Hematopoietic multipotent progenitor cell treated with erythropoietin and hydrocortisone succinate and interleukin-3 and kit ligand, for 17 days (in vitro differentiated cells): ENCODE measurements around the gene DCAF7.

Experiments
- DNase-seq: peaks from one replicate; pipeline ENCODE4 v3.0.0-alpha.2; 2015; ENCODE audit warnings: low spot score

DCAF7 gene, protein sequence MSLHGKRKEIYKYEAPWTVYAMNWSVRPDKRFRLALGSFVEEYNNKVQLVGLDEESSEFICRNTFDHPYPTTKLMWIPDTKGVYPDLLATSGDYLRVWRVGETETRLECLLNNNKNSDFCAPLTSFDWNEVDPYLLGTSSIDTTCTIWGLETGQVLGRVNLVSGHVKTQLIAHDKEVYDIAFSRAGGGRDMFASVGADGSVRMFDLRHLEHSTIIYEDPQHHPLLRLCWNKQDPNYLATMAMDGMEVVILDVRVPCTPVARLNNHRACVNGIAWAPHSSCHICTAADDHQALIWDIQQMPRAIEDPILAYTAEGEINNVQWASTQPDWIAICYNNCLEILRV

DNA sequence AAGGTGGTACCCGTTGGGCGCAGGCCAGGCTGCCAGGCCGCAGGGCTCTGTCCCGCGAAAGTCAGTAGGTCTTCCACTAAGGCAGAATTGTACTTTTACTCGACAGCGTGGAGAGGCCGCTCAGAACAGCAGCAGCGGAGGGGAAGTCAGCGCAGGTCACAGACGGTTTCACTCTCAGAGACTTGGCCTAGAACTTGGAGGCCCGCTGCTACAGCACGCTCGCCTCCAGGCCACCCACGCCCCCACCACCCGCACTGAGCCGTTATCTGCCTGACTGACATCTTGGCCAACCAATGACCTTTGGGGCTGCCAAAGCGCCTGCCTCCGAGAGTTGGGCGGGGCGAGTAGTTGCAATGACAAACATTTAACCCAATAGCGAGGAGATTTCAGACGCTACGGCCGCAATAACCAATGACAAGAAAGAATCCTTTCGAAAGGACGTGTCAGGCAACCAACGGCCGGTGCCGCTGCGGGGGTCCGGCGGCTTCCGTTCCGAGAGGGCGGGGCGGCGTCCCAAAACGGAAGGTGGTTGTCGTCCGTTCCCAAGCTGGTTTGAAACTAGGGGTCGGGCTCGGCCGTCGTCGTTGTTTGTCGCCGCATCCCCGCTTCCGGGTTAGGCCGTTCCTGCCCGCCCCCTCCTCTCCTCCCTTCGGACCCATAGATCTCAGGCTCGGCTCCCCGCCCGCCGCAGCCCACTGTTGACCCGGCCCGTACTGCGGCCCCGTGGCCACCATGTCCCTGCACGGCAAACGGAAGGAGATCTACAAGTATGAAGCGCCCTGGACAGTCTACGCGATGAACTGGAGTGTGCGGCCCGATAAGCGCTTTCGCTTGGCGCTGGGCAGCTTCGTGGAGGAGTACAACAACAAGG lies at the start of gene DCAF7:
TSS of gene DCAF7 (plus strand) at position 532 of the 871 bp plus-strand sequence. CDS start at position 733, 201 bp downstream.
- peak; percentile 100 for DNase-seq

DNA sequence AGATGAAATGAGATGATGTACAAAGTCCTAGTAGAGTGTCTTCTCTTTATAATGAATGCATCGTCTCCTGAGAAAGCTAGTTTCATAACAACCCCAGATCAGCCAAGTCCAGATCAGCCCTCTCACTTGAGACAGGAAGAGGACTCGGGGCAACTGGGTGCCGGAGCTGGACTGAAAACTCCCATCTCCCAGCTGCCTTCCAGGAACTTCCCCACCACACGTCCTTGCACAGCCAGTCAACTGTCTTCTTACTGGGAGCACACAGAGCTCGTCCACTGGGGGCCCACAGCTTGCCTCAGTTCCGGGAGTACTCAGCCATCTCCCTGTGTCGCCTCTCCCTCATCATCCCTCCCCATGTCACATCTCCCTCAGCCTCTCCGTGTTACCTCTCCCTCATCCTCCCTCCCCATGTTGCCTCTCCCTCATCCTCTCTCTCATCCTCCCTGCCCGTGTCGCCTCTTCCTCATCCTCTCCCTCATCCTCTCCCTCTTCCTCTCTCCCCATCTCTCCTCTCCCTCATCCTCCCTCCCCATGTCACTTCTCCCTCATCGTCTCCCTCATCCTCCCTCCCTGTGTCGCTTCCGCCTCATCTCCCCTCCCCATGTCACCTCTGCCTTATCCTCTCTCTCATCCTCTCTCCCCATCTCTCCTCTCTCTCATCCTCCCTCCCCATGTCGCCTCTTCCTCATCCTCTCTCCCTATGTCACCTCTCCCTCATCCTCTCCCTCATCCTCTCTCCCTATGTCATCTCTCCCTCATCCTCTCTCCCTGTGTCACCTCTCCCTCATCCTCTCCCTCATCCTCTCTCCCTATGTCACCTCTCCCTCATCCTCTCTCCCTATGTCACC lies 49.5 kb upstream of the DCAF7 start:
- DNase-seq = no peak

DNA sequence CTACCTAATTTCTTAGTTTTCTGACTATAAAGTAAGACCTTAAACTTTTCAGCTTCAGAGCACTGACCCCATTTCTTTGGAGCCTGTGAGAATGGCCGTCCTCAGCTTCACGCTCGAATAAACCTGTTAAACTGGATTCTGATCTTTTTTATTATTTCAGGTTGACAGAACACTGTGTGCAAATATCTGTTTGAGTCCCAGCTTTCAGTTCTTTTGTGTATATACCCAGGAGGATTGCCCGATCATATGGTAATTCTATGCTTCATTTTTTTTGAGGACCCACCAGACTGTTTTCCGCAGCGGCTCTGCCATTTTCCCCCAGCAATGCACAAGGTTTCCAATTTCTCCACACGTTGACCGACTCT lies 47.0 kb upstream of the DCAF7 start:
- DNase-seq = no peak

DNA sequence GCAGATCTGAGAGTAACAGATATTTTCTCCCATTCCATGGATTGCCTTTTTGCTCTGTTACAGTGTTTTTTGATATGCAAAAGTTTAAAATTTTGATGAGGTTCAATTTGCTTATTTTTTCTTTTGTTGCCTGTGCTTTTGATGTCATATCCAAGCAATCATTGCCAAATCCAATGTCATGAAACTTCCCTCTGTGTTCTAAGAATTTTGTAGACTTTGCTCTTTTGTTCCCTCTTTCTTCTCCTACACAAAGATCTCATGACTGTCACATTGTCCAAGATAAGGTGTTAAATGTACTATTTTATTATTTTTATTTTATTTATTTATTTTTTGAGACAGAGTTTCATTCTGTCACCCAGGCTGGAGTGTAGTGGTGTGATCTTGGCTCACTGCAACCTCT lies 46.0 kb upstream of the DCAF7 start:
- DNase-seq = no peak

DNA sequence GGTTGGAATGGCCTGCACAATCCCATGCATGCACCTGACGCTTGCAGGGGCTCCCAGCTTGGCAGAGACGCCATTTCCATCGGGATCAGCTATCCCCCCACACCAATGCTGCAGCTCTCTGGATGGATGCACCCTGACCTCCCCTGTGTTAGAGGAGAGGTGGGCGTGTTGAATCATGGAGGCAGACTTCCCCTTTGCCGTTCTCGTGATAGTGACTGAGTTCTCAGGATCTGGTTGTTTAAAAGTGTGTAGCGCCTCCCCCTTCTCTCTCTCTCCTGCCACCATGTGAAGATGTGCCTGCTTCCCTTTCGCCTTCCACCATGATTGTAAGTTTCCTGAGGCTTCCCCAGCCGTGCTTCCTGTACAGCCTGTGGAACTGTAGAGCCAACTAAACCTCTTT lies 44.9 kb upstream of the DCAF7 start:
- DNase-seq = no peak

DNA sequence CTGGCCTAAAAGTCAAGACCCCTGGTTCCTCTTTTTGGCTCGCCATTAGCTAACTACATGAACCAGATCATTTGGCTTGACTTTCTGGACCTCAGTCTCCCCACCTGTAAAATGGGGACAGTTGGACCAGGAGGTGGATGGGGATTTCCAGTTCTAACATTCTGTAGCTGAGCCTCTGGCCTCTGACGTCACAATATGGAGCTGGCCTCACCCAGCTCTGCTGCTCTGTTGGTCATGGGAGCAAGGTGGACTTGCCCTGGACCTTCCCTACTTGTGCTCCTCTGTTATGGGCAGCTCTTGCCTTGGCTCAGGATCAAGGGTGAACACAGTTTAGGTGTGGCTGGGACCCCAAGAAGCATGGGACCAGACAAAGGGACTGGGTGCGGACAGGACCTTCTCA lies 43.6 kb upstream of the DCAF7 start:
- no peak for DNase-seq

DNA sequence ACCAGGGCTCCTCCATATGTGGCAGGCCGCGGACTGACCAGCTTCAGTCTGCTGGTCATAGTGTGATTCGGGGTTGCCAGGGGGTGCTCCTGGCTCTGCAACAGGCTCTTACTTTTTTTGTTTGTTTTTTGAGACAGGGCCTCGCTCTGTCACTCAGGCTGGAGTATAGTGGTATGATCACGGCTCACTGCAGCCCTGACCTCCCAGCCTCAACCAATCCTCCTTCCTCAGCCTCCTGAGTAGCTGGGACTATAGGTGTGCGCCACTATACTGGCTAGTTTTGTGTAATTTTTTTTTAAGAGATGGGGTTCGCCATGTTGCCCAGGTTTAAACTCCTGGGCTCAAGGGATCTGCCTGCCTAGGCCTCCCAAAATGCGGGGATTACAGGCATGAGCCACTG lies 38.9 kb upstream of the DCAF7 start:
- DNase-seq = no peak

DNA sequence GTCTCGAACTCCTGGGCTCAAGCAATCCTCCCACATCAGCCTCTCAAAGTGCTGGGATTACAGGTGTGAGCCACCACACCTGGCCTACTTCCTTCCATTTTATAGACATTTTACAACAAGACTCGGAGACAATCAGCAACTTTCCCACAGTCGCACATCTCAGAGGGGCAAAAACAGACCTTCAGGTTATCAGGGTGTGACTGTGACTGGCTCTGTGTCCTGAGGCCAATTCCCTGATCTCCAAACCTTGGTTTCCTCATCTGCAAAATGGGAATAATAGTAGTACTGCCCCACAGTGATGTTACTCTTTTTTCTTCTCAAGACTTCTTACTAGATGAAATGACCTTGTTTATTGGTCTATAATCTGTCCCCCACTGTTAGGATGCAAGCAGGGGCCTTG lies 37.9 kb upstream of the DCAF7 start:
- DNase-seq = no peak

DNA sequence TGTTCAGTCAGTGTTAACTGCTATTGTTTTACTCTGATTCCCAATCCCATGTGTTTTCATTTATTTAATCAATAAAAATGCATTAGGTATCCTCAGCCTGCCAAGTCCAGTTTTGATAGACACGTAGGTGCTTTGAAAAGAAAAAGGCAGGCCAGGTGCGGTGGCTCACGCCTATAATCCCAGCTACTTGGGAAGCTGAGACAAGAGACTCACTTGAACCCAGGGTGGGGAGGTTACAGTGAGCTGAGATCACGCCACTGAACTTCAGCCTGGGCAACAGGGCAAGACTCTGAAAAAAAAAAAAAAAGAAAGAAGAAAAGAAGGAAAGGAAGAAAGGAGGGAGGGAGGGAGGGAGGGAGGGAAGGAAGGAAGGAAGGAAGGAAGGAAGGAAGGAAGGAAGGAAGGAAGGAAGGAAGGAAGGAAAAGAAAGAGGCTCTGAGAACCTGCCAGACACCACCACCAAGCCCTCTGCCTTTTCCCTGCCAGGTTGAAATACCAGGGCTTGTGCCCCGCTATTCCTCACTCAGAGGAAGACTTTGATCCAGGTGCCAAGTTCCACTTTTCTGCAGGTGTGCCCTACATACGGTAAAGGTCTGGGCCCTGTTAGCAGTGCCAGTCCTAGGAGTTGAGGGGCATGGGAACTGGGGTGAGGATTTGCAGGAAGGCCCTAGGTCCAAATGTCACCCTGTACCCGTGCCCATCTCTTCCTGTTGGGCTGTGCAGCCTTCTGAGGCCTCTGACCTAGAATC lies 37.2 kb upstream of the DCAF7 start:
- DNase-seq = no peak

DNA sequence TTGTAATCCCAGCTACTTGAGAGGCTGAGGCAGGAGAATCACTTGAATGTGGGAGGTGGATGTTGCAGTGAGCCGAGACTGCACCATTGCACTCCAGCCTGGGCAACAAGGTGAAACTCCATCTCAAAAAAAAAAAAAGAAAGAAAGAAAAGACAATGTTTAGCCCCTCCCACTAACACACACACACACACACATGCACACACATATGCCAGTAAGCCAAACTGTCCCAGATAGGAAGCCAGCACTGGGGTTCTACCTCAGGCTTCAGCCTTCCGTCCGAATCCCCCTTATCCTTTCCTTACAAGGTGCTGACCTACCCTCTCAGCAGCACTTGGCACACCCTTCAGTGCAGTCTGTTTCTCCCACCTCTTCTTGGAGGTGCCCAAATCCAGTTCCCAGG lies 35.8 kb upstream of the DCAF7 start:
- no peak for DNase-seq

DNA sequence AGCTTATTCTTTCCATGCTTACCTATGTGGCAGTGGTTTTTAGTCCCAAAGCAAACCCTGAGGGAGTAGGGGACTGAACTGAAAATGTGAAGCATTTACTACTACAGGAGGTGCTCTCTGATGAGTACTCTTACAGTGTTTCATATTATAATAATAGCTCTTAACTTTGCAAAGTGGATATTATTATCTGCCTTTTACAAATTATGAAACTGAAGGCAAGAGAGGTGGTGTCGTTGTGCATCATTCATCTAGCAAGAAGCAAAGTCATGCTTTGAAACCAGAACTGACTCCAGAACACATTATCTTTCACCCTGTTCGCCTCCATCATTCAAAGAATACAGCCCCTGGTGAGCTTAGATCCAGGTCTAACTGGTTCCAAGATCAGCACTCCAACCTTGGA lies 35.3 kb upstream of the DCAF7 start:
- no peak for DNase-seq

DNA sequence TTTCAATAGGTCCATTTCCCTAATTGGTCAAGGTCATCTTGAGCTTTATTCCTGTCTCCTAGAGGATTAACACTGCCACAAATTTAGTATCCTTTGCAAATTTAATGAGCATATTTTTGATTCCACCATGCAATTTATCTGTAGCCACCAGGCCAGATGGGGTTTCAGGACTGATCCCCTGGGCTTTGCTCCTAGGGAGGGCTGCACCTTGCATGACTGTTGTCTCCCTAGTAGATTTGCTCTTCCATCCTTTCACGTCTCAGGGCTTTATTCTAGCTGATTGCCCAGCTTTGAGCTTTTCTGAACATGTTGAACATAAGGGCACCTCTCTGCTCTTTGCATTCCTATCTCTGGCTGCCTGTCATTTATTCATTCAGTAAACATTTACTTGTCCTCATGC lies 34.9 kb upstream of the DCAF7 start:
- no peak for DNase-seq

DNA sequence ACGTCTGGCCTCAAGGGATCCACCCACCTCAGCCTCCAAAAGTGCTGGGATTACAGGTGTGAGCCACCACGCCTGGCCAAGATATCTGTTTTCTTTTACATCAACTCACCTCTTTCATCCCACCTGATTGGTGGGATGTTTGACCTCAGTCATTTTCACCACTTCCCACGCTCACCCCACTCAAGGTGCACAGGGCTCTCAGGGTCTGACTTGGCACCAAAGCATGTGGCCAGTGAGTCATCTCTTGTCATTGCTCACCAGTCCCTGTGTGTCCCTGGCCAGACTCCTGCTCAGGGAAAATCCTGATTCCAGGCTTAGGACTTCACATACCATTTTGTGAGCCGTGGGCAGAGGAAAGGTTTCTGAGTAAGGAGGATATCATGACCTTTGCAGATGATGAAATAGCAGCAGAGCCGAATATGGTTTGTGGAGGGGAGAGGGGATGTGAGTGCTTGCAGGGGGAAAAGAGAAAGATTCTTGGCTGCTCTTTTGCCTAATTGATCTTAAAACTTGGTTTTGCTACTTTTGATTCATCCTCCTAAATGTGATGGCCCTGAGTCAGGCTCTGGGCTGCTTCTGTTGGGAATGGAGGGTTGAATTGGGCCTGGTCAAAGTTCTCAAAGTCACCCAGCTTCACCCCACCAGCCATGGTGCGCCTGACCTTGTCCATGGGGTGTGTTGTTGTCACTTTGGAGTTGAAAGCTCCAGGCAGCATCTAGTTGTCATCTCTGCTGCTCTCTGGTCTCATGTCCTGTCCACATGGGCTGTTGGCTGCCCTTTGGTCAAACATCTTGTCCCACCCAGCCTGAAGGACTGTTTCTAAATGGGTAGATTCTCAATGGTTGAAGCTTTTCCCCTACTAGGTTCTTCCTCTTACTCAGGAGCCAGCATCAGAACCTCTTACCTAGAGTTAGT lies 33.1 kb upstream of the DCAF7 start:
- no peak for DNase-seq

DNA sequence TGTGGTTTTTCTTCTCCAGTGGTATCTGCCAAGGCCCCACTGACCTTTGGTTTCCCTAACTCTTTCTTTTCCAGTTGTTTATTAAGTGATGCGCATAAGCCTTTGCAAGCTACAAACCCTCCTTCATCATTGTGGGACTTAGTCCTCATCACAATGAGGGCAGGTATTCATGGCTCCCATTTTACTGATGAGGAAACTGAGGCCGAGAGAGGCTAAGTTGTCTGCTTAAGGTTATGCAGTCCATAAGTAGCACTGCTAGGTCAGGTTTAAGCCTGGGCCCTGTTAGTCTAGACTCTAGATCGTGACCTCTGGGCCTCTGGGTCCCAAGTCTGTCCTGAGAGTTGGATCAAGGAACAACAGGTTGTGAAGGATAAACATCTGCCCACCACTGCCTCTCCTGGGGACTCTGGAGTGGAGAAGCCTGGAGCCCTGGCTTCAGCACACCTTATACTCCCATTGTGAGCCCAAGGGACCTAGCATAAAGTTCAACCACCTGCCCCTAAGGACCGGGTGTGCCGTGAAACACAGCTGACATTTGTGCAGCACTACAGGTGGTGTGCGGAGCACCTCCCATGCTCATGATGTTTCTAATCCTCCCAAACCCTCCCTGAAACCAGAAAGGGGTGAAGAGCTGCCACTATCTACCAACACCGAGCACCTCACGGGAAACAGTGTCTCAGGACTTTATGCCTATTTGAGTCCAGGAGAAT lies 32.3 kb upstream of the DCAF7 start:
- no peak for DNase-seq

DNA sequence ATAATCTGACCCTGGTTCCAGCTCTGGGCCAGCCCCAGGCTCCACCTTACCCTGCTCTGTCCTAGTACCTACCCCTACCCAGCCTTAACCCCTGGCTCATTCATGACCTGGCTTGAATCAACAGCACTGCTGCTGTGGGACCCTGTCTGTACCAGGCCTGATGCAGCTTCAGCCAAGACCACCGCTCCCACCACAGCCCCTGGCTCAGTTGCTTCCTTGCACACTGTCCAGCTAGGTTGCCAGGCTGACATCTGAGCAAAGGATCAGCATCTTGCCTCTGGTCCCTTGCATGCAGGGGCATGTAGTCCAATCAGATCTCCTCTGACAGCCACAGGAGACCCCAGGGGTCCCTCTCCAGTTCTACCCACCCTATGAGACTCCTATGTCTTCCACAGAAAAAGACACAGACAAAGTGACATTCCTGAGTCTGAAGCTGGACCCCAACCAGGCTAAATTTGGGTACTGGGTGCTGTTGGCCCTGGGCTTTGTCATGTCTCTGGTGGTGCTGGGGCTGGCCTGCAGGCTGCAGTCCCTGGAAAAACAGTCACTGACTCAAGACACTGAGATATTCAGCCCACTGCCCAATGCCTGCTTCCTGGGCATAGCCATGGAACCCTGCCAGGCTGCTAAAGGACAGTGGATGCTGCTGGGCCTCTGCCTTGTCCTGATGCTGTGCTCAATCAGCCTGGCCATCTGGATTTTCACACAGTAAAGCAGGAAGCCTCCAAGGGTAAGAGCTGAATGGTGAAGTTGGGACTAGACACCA lies 31.0 kb upstream of the DCAF7 start:
- no peak for DNase-seq

DNA sequence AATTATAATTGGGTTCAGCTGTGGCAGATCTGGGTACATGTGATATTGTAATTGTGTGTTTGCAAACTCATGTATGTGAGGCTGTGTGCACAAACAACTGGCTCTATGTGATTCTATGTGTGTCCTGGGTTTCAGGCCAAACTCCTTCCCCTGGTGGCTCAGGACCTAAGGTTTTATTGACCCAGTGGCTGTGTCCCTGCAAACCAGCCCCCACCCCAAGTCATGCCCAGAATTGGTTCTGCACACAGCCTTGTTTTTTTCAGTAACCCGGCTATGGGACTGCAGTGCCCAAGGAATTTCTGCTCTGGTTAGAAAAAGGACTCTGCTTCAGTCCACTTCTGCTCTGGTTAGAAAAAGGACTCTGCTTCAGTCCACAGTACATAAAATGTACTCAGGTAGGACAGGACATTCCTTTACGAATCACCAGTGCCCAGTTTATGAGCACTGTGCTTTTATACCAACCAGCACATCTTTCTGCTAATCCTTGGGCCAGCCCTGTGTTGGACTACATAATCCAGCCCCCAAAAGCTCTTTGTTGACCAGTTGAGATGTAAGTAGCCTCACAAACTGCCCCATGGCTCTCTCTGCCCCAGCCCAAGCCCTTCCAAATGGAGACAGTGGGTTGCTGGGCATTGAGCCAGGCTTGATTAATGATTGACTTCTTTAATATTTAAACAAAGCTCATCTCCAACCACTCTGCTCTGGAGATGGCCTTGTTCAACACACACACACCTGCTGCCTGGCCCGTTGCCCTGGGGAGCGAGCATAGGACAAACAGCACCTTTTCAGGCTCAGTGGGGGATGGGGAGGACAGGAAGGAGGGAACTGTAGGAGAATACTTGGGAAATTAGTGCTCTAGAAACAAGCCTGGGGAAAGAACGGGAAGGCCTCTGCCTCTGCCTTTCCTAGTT lies 30.1 kb upstream of the DCAF7 start:
- DNase-seq = no peak

DNA sequence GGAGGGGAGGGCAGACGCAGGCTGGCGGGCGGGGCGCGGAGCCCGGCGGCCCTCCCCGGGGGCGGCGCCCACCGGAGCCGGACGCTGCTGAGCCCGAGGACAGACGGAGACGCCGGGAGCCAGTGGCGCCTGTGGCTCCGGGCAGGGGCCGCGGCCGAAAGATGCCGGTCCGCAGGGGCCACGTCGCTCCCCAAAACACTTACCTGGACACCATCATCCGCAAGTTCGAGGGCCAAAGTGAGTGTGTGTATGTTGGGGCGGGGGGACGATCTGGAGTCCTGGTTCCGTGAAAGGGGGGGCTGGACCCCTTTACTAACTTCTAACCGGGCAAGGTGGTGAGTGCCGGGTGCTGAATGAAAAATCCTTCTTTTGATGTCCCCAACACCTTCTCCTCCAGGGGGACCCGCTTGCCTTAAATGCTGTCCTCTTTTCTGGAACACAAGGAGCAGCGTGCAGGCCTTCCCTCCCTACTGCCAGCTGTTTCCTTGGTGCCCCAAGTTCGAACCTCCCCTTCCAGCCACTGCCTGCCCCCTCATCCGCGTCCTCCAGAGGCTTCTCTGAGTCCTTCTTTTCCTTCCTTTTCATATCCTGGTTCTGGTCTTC lies 26.9 kb upstream of the DCAF7 start, which contains the start of gene KCNH6:
TSS of gene KCNH6 (plus strand) at position 106 of the 603 bp plus-strand sequence. CDS start at position 162, 56 bp downstream.
- DNase-seq = no peak

DNA sequence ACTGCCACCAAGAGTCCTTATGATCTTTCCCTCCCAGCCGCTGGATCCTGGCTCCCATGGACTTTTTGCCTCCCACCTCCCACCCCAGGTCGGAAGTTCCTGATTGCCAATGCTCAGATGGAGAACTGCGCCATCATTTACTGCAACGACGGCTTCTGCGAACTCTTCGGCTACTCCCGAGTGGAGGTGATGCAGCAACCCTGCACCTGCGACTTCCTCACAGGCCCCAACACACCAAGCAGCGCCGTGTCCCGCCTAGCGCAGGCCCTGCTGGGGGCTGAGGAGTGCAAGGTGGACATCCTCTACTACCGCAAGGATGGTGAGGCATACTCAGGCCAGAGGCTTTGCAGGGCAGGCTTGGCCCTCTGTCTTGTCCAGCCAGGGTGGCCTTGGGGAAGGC lies 26.2 kb upstream of the DCAF7 start:
- DNase-seq = no peak
